DMS 273 treated with DMSO at 0.1 percent for 48 hours (cell line): ENCODE results near the gene CEP128.

Source experiments
- DNase-seq: peaks from one replicate; lab custom pipeline; 2025; lab: John Stamatoyannopoulos, UW

CEP128 gene

DNA sequence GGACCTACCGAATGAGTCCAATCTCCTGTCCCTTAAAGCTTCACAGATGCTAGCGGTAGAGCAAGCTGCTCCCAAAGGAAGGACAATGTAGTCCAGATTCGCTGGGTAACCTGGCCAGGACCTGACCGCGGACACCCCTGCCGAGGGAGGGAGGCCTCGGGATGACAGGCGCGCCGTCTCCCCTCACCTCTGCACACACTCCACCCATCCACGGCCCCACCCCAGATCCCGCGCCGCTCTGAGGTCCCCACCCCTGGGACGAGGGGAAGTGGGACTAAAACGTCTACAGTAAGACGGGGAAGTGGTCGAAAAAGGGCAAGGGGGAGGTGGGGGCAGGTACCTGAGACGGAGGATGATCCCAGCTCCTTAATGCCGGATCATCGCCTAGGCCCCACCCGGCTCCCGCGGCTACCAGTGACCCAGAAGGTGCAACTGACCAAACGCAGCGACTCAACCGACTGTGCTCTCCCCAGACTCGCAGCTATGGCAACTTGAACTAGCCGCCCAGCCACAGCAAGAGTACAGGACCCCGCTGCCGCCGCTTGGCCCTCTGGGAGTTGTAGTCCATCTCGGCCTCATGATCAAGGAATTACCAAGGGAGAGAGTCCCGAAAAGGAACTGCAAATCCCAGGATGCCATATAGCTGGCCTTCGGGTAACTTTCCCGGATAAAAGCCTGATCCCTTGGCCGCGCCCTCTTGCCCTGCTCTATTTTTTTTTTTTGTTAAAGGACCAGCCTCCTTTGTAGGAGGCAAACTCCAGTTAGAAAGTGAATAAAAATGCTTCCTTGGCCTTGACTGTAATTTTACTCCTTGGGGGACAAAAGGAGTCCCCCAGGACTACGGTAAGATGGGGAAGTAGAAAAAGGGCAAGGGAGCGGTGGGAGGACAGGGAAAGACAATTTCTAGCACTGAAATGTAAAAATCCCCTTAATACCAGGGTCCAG is at the start of gene CEP128:
CEP128 (minus strand) TSS at position 498 of the 945 bp plus-strand sequence.
- peak; percentile 97 for DNase-seq

DNA sequence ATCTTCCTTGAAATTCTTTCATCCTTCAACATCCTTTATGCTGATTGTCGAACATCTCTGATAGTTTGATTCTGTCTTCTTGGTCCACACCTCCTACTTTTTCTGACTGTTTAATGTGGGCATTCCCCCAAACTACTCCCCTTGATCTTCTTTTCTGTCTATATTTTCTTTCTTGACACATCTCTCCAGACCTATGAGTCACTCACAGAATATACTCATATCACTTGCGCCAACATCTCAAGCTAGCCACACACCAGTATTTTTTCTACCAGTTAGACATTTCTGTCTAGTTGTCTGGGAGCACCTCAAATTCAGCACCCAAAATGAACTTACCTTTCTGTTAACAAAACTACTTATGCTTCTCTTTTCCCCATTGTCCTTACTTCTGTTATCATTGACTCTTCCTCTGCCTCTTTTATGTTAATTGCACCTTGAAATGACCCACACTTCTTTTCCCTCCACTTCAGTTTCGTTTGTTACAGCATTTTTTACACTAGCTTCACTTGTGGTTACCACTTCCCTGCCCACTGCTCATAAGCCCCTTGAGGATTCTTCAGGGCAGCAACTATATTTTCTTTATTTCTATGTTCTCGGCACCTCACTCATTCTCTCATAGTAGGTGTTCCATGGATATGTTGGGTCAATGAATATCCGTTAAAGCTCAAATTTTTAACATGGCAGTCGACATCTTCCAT is 47.3 kb upstream of the CEP128 start:
- no peak for DNase-seq

DNA sequence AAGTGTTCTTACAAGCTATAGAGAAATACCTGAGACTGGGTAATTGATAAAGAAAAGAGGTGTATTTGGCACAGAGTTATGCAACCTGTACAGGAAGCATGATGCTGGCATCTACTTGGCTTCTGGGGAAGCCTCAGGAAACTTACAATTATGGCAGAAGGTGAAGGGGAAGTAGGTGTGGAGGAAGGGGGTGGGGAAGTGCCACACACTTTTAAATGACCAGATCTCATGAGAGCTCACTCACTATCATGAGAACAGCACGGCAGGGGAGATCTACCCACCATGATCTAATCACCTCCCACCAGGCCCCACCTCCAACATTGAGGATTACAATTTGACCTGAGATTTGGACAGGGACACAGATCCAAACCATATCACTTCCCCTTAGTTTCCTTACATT is 46.7 kb upstream of the CEP128 start:
- no peak for DNase-seq

DNA sequence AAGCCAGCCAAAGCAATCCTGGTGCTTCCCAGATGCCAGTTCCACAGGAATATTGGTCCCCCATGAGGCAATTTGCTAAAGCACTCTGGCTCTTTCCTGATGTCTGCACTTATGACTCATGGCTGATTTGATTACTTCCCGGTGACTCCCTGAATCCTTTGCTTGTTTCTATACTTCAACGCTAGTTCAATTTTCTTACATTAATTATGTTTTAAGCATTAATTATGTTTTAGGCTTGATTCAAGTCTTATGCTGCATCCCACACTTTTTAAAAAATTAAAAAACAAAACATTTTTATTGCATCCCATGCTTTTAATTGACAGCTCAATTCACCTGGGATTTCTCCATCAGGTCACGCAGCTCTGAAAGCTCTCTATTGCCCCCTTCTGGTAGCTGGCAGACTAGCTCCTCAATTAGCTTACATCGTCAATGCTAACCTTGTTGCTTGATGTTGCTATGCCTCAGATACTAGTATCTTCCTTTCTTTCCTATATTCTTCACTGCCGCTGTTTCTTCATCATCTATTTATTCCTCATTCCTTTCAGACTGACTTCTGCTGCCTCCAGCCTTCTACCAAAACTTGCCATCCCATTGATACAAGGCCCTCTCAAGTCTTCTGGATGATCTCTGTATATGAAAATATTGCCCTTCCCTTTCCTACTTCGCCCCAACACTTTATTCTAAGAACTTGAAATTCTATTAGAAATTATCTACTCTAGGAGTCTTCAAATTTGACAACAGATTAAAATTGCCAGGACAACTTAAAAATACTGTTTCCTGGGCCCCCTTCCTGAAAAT is 45.9 kb upstream of the CEP128 start:
- DNase-seq, result peak; percentile 82

DNA sequence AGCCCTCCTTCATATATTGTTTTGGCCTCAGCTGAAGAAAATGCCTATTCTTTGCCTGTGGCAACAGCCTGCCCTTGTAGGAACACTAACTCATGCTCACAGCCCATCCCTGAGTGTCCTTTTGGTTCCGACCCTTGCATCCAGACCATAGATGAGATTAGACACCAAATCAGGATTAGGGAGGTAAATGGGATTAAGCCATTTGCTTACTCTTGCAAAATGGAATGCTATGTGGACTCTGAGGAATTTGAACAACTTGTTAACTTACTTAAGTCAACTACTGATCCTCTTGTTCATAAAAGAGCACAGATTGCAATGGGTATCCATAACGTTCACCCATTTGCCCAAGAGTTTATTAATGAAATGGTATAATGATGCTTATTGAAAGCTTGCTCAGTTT is 41.2 kb upstream of the CEP128 start:
- no peak for DNase-seq

DNA sequence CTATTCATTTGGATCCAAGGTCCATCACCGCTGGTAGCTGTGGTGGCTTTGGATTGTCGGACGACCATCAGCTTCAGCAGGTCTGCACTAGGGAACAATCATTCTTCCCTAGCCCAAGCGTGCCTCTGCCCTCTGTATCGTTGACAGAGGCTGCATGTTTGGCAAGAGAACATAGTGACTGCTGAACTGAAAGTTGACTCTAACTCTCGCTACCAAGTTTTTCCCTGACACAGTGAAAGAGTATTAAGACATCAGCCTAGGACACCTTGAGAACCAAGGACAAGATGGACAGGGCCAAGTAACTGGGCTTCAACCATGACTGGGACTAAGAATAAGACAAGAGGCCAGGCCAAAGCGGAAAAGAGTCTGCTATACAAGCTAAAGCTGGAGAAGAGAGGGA is 40.1 kb upstream of the CEP128 start:
- no peak for DNase-seq

DNA sequence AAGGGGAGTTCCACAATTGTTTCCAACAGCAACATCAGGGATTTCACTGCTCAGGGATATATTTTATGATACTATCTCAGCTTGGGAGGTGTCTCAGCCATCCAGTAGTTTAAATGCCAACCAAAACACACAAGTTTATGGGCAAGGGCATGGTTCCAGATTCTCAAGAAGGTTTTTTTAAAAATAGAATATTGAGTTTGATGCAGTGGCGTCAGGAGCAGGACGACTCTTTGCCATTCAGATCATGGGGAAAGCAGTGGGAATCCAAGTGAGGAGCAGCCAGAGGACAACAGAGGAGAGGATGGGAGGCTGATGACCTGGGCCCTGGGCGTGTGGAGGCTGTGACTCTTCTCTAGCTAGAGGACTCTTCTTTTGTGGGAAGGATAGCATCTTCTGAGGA is 39.6 kb upstream of the CEP128 start:
- no peak for DNase-seq

DNA sequence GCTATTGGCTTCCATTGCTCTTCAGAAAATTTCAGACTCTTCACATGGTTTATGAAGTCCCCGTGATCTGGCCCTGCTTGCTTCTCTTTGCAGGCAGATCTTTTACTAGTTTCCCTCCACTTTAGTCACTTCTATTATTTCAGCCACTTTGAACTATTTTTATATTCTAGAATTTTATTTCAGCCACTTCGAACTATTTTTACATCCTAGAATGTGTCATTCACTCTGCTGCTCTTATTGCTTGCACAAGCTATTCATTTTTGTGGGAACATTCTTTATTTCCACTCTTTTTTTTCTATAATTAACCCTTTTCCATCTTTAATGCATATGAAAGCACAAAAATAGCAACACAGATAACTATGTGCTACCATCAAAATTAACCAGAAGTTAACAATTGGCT is 38.4 kb upstream of the CEP128 start:
- DNase-seq, result no peak

DNA sequence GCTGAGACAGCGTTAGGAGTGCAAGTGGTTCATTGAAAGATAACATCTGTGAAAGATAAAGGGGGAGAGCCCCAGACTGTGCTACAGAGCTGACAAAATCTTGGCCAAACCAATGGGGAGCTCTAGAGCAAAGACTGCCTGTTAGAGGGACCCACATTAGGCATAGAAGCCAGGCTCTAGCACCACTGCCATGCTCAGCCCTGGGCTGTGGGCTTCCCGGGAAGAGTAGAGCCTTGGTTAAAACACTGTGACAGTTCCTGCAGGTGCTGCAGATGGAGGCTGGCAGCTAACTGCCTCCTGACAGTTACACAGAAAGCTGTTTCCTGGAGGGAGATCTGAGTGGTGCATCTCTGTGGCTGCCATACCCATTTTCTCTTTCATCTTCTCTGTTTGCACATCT is 36.9 kb upstream of the CEP128 start:
- DNase-seq, result no peak

DNA sequence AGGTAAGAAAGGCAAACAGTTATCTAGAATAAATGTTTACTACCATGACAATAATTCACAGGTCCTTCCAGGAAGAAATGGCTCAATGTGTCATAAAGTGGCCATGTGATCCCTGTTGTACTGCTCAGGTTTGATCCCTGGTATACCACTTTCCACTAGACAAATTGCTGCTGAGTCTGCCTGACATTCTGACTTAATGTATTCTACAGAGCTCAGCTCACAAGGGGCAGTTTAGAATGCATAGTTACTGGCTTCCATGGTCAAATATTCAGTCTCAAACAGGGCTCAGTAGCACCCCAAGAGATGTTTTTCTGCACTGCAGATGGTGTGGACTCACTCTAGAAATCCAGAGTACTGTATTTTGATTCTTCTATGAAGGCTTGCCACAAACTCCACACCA is 35.7 kb upstream of the CEP128 start:
- DNase-seq, result peak; percentile 14

DNA sequence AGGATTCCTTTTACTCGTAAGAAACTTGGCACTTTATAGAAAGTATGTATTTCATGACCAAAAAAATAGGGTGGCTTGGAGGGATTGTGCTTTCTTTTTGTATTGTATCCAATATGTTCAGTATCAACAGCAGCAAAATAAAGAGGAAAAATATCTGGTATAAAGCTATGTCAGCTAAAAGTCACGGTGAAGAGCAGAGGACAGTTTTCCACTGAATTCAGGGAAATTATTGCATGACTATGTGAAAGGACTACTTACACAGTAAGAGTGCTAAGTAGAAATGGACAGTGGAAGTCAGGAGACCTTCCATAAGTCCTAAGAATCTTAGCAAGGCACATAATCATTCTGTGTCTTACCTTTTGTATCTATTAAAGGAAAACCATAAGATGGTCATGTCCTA is 33.1 kb upstream of the CEP128 start:
- no peak for DNase-seq

DNA sequence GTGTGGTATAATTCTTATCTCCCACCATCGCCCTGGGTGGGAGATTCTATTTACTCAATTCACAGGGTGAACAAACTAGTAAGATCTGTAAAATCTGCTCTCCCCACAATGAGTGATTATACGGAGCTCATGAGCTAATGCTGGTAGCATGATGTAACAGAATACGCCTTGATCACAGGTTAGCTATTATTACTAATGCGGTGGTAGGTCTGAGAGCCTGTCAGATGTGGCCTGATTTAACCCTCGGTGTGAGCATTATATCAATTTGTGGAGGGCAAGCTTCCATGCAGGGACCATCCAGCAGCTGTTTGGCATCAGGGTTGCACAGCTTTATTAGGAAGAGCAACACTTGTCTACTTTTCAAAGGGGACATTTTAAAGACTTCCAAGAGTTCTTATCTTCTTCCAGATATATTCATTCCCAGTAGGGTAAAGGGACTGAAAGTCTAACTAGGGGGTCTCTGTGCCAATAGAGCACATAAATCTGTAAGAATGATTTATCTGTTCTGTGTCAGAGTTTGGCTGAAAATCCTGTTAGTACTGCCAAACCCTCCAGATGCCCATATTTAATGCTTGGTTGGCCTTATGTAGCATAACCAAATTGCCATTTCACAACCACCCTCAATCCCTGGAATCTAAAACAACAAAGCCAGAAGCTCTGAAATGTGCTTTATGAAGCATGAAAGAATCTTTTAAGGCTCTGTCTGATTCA is 32.5 kb upstream of the CEP128 start:
- peak; percentile 99 for DNase-seq

DNA sequence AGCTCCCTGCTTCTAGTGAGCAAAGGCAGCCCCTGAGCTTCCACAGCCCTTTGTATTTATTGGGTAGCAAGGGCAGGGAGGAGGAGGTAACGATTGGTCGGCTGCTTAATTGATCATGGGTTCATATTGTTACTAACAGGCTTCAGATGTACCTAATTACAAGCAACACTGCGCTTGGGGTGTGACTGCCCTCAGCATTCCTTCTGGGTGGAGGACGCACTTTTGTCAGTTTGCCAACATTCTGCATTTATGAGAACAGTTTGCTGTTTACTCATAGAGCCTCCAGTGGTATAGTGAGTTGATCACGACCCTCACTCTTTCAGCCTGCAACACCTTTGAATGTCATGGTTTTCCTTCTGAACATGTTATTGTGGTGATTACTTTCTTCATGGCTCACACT is 23.5 kb upstream of the CEP128 start:
- DNase-seq, result no peak

DNA sequence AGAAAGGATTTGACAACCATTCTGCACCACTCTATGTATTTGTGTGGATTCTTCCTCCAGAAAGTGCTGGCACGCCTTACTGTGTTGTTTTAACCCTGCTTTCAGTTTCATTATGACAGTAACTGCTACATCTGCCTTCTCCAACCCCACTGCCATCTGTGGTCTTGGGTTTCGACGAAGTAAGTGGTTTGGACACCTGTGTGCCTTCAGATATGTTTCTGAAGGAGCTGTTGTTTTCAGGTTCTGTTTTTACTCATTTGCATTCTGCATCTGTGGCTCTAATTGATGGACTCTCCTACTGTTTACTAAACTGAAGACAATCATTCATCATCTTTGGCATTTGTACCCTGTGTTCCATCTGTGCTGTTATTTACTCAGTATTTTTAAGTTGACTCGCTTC is 18.0 kb upstream of the CEP128 start:
- peak; percentile 75 for DNase-seq

DNA sequence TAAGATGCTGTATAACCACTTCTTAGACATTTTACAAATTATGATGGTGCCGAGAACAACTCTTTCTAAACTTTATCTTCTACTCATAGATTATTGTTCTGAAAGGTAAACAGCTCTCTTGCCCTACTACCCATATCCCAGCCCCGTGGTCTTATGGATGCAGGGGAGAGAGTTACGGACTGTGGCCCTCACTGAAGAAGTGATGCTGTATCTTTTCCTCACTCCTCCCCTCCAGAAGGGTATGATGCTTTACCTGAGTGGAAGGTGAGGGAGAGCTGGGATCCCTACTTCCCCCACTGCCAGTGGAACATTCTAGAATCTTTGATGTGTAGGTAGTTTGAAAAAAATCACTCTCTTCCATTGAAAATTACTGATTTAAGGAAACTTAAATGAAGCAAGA is 17.4 kb upstream of the CEP128 start:
- DNase-seq, result no peak

DNA sequence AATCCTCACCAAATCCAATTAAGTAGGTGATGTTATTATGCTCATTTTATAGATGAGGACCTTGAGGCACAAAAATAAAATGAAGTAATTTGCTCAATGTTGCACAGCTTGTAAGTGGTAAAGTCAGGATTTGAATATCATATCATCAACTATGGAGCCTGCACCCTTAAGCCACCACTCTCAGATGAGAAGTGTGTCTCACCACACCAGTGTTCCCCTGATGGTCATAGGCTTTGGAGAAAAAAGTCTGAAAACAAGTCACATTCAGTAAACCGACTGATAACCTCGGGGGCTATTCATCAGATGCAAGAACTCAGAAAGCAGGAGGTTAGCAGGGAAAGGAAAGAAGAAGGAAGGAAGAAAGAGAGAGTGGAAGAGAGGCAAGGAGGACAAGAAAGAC is 16.7 kb upstream of the CEP128 start:
- DNase-seq, result no peak

DNA sequence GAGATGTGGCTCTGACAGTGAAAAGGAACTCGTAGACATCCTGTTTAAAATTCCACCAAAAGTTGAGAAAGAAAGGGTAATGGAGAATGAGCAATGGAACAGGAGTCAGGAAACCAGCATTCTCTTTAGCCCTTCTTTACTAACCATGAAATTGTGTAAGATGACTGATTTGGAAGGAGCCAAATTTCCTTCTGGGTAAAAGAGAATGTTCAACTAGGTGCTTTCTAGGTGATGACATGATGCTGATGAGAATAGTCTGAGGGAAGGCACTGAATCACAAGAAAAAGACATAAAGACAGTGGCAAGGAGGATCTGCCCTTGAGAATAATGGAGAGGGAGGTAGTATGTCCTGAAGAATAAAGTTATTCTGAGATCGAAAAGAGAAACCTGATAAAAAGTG is 16.1 kb upstream of the CEP128 start:
- no peak for DNase-seq

DNA sequence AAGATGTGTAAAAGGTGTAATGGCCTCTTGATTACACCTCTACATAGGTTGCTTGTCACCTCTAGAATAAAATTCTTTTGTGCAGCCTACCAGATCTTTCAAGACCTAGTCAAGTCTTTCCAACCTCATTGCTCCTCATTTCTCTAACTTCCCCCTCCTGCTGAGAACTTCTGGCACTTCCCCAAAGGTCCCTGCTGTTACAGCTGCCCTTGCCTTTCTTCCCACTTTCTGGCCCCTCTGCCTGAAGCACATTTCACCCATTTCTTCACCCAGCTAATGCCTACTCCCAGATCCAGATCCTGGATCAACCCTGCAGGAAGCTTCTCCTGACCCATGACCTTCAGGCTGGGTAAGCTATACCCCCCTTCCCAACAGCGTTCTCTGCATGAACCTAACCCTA is 15.4 kb upstream of the CEP128 start:
- peak; percentile 66 for DNase-seq

DNA sequence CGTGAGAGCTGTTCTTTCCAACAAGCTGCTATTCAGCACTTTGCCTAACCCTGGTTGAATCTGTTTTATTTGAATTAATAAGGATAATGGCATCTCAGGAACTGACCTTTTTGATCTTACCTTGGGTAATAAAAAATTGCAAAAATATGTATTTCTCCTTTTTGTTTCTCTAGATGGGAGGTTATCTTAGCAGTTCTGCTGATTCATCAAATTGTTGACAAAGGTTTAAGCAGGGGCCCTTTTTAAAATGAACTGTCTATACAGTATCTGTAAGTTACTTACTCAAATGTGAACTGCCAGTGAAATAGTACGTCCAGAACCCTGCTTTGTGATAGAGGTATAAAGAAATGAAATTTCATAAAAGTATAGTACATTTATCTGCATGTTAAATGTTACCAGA is 14.6 kb upstream of the CEP128 start:
- DNase-seq, result no peak

DNA sequence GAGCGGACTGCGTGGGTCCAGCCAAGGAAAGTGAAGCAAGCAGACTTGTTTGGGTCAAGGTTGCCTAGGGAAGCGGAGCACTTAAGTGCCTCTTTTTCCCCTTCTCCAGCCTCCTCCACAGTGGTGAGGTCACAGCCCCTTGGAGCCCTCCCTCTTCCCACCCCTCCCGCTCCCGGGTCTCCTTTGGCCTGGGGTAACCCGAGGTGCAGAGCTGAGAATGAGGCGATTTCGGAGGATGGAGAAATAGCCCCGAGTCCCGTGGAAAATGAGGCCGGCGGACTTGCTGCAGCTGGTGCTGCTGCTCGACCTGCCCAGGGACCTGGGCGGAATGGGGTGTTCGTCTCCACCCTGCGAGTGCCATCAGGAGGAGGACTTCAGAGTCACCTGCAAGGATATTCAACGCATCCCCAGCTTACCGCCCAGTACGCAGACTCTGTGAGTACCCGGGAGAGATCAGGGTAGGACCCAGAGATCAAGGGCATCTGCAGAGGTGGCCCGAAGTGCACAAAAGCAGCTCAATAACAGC is 13.9 kb upstream of the CEP128 start, which contains the start of gene TSHR:
TSHR (plus strand) TSS at position 206 of the 526 bp plus-strand sequence; CDS start at position 266, 60 bp downstream.
- peak; percentile 7 for DNase-seq

DNA sequence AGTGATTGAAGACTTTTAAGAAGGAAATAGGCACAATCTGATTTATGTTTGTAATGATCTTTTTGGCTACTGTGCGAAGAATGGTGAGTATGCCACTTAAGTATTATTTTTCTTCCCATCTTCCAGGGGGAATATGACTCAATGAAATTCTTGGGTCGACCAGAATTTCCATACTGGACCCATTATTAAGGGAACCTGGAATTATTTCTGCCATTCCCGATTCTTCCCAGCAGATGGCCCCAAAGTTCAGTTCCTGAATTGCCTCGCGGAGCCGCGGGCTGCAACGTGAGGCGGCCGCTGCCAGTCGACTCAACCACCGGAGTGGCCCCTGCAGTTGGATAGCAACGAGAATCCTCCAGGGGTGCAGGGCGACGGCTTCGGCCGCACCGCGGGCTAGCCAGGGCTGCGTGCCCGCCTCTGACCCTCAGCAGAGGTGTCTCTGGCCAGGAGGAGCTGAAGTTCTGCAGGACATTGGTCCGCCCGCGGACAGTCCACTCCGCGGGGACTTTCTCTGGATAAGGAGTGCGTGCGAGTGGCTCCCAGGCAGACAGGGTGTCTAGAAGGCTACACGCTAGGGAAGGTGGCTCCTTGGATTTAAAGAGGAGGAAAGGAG is 13.3 kb upstream of the CEP128 start:
- DNase-seq, result peak; percentile 42
